Uterus (tissue), 2 donors: ENCODE data around the gene ZRSR2.

Experiments used
- POLR2A ChIP-seq, 2 donors: fragments of 450-650 bp; IDR thresholded peaks; one replicate each; pipeline ENCODE4 v1.6.1; 2016; ENCODE audit warnings: antibody characterized with exemption in 2 of 2, mild to moderate bottlenecking in 1 of 2, moderate library complexity in 1 of 2
- TF ChIP-seq, protein P1 (sequence below), 4 experiments: fragments of 200-600 bp in 2 of 4; fragments of 450-650 bp in 2 of 4; sonication (generic) in 2 of 4; IDR thresholded peaks; one replicate each; pipeline ENCODE4 v1.5.1; 2016 to 2019; ENCODE audit warnings: antibody characterized with exemption in 4 of 4, mild to moderate bottlenecking in 2 of 4, moderate library complexity in 1 of 4

DNA sequence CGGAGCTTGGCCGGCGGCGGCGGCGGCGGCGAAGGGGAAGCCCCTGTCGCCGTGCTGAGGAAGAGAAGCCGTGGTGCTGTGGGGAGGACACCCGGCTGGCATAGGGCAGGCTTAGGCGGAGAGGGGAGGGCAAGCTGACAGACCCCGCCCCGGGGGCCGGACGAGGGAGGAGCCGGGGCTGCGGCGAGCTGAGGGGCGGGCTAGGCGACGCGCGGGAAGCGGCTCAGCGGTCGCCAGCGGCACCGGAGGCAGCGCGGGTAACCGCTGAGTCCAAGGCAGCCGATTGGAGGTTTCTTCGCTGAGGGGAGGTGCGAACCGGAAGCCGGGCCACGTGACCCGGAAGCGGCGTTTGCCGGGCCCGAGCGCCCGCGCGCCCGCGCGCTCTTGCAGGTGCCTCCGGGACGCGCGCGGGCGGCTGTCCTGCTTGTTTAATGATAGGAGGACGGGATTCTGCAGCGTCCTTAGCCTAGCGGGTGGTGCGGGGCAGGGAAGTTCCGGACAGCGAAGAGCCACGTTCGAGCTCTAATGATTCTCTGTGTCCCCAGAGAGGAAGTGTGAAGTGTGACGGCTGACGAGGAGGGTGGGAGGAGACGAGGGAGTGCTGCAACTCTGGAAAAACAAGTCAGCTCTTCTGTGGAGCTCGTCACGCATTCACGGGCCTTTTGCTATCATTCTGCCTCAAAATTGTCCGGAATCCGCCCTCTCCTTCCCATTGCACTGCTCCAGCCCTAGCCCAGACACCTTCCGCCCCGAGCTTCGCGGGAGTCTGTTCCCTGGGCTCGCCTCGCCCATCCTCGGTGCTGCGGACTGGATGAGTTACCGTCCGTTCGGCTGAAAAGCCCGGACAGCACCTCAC, 64.7 kb downstream of the ZRSR2 start, which contains the start of gene AP1S2:
- TF ChIP-seq POLR2A (IDR thresholded peaks at IDR 0.05), result peak; percentile 60 to 76
- TF ChIP-seq, protein P1, sequence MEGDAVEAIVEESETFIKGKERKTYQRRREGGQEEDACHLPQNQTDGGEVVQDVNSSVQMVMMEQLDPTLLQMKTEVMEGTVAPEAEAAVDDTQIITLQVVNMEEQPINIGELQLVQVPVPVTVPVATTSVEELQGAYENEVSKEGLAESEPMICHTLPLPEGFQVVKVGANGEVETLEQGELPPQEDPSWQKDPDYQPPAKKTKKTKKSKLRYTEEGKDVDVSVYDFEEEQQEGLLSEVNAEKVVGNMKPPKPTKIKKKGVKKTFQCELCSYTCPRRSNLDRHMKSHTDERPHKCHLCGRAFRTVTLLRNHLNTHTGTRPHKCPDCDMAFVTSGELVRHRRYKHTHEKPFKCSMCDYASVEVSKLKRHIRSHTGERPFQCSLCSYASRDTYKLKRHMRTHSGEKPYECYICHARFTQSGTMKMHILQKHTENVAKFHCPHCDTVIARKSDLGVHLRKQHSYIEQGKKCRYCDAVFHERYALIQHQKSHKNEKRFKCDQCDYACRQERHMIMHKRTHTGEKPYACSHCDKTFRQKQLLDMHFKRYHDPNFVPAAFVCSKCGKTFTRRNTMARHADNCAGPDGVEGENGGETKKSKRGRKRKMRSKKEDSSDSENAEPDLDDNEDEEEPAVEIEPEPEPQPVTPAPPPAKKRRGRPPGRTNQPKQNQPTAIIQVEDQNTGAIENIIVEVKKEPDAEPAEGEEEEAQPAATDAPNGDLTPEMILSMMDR (IDR thresholded peaks at IDR 0.05), result no peak
